Tibial artery (tissue), 4 donors: ENCODE results near the gene TENM3.

Experiments used
- DNase-seq, 2 donors: peaks; one replicate each; pipeline ENCODE4 v3.0.0-alpha.2; 2019
- H3K27ac ChIP-seq, 2 donors: fragments of 200-600 bp; sonication (generic) in 1 of 2; 1 replicate in 1 of 2; 2 replicates in 1 of 2; pipeline ENCODE4 v1.5.1; 2018 to 2019; ENCODE audit warnings: mild to moderate bottlenecking in 1 of 2
- H3K27me3 ChIP-seq, 2 donors: fragments of 200-600 bp; sonication (generic) in 1 of 2; one replicate each; pipeline versions ENCODE4 v1.5.1 to v1.6.0; 2016 to 2019
- H3K36me3 ChIP-seq, 3 donors: fragments of 200-600 bp; sonication (generic) in 2 of 3; one replicate each; pipeline ENCODE4 v1.5.1; 2016 to 2019; ENCODE audit warnings: mild to moderate bottlenecking in 2 of 3
- H3K4me1 ChIP-seq, 4 donors: fragments of 200-600 bp; sonication (generic) in 2 of 4; 1 replicate in 3 of 4; 2 replicates in 1 of 4; pipeline ENCODE4 v1.5.1; 2016 to 2019
- H3K4me3 ChIP-seq, 2 donors: fragments of 200-600 bp; sonication (generic) in 1 of 2; 1 replicate in 1 of 2; 2 replicates in 1 of 2; pipeline ENCODE4 v1.5.1; 2018 to 2019; ENCODE audit warnings: mild to moderate bottlenecking in 2 of 2
- H3K9me3 ChIP-seq, 3 donors: fragments of 200-600 bp; sonication (generic) in 1 of 3; one replicate each; pipeline ENCODE4 v1.5.1; 2016 to 2019
- CTCF ChIP-seq, 2 experiments: fragments of 200-600 bp in 1 of 2; fragments of 450-650 bp in 1 of 2; IDR thresholded peaks; one replicate each; pipeline ENCODE4 v1.5.1; 2017 to 2019; ENCODE audit warnings: antibody characterized with exemption in 2 of 2, mild to moderate bottlenecking in 1 of 2, moderate library complexity in 1 of 2
- intact Hi-C: fragments of 100-400 bp; cut with DNase I; formaldehyde crosslinking; loops from one replicate; pipeline ENCODE4 v1.15.0; 2023; ENCODE audit warnings: low total_unique reads

TENM3 gene

GRCh38 chr4:182715548-182715947, 472.3 kb downstream of the TENM3 start:
- Histone ChIP-seq H3K9me3 (no peaks in the 10 kb centered on the region), H3K4me1 (no peaks in the 10 kb centered on the region), H3K4me3 (no peak overlapping the region), H3K27ac (no peak overlapping the region), H3K36me3 (no peaks in the 10 kb centered on the region), H3K27me3 (no peaks in the 10 kb centered on the region)
- TF ChIP-seq CTCF (IDR thresholded peaks at IDR 0.05) = no peak
- no peak for DNase-seq
- intact Hi-C loops = no loop called here

GRCh38 chr4:182716192-182716591, 473.0 kb downstream of the TENM3 start:
- Histone ChIP-seq H3K36me3 (no peaks in the 10 kb centered on the region), H3K4me3 (no peak overlapping the region), H3K9me3 (no peaks in the 10 kb centered on the region), H3K27ac (no peak overlapping the region), H3K4me1 (no peaks in the 10 kb centered on the region), H3K27me3 (no peaks in the 10 kb centered on the region)
- DNase-seq = no peak
- TF ChIP-seq CTCF (IDR thresholded peaks at IDR 0.05) = no peak
- intact Hi-C loops = no loop called here

GRCh38 chr4:182717788-182718583, 474.8 kb downstream of the TENM3 start:
- H3K27me3 ChIP-seq = no peaks in the 10 kb centered on the region
- no peak overlapping the region for H3K4me3 ChIP-seq
- no peaks in the 10 kb centered on the region for H3K4me1 ChIP-seq
- DNase-seq = no peak
- no peak for TF ChIP-seq CTCF (IDR thresholded peaks at IDR 0.05)
- H3K36me3 ChIP-seq = no peaks in the 10 kb centered on the region
- intact Hi-C loops = no loop called here
- H3K27ac ChIP-seq = no peak overlapping the region
- no peaks in the 10 kb centered on the region for H3K9me3 ChIP-seq

GRCh38 chr4:182724414-182724813, 481.2 kb downstream of the TENM3 start:
- Histone ChIP-seq H3K27ac (no peak overlapping the region), H3K4me3 (no peak overlapping the region), H3K36me3 (no peaks in the 10 kb centered on the region), H3K9me3 (no peaks in the 10 kb centered on the region), H3K27me3 (no peaks in the 10 kb centered on the region), H3K4me1 (no peaks in the 10 kb centered on the region)
- no peak for TF ChIP-seq CTCF (IDR thresholded peaks at IDR 0.05)
- intact Hi-C loops = no loop called here
- DNase-seq = no peak

GRCh38 chr4:182729516-182729915, 486.3 kb downstream of the TENM3 start:
- Histone ChIP-seq H3K36me3 (no peaks in the 10 kb centered on the region), H3K4me3 (no peak overlapping the region), H3K4me1 (no peaks in the 10 kb centered on the region), H3K9me3 (no peaks in the 10 kb centered on the region), H3K27me3 (no peaks in the 10 kb centered on the region), H3K27ac (no peak overlapping the region)
- DNase-seq = no peak
- intact Hi-C loops = no loop called here
- no peak for TF ChIP-seq CTCF (IDR thresholded peaks at IDR 0.05)
